Stimulated activated CD8-positive, alpha-beta memory T cell treated with anti-CD3 and anti-CD28 coated beads, Interleukin-7, amount 100 ng/mL, for 24 hours (primary cell): Measurements from ENCODE around the gene DST.

Experiments
- DNase-seq: peaks from one replicate; pipeline ENCODE4 v3.0.0-alpha.2; 2020; ENCODE audit warnings: low read depth

The DST gene

DNA sequence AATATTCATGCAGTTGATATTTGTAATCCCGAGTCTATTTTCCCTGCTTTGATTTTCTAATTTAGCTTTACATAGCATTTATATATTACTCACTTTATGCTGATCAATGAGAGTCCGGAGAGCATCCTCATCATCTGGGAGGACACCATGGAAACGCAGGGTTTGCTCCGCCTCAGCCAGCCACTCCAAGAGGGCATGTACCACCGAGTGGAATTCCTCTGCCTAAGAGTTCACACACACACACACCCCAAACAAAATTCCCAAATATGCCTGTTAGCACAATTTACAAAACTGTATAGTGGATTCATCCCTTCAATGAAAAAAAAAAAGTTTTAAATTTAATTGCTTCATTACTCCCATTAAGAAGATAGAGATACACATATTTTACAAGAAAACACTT lies 160.7 kb downstream of the DST start:
- no peak for DNase-seq

DNA sequence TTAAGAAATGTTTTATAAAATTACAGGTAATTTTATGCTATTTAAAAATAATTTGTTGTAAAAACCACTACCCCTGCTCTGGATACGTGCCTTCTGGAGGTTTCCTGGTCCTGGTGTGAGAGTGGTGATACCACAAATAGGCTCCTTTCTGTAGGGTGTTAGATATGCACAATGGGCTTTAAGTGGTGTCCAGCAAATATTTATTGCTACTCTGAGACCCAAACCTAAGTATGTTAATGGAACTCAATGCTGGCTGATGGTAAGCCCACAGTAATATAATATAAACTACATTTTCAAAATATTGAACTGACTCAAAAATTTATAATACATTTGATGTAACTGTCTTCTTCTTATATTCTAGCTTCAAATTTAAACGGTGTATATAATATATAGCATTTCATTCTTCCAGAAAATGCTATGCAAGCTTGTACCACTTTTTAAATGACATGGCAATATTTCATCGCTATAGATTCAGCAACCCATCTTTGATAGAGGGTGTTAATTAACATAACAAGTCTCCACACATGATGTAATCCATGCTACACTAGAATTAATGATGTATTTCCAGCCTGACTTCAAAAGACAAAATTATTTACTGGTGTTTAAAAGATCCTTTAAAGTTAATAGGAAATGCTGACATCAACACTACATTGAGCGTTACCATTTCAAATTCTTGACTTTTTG lies 161.9 kb downstream of the DST start:
- no peak for DNase-seq

DNA sequence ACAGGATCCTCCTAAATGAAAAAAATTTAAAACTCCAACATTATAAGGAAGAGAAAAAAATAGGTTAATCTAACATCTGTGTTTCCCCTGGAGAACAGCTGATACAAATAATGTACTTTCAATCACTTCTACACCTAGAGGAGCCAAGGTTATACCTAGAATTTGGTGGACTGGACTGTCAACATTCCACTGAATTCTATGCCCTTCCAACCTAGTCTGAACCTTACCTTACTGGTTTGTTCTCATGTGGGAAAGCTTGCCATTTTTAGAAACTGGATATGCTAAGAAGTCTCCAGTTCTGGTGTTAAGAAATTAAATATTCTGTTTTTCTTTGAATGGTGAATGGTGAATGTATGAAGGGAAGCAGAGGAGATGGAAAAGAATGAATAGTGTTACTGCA lies 162.4 kb downstream of the DST start:
- no peak for DNase-seq

DNA sequence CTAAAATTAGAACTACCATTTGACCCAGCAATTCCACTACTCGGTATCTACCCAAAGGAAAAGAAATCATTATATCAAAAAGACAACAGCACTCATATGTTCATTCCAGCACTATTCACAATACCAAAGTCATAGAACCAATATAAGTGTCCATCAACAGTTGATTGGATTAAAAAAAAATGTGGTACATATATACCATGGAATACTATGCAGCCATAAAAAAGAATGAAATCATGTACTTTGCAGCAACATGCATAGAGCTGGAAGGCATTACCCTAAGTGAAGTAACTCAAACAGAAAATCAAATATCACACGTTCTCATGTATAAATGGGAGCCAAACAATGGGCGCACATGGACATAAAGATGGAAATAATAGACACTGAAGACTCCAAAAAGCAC lies 163.3 kb downstream of the DST start:
- DNase-seq, result no peak

- DNase-seq, result no peak
These were observed 164.5 kb downstream of the DST start for GRCh38 chr6:56478202-56478601.

DNA sequence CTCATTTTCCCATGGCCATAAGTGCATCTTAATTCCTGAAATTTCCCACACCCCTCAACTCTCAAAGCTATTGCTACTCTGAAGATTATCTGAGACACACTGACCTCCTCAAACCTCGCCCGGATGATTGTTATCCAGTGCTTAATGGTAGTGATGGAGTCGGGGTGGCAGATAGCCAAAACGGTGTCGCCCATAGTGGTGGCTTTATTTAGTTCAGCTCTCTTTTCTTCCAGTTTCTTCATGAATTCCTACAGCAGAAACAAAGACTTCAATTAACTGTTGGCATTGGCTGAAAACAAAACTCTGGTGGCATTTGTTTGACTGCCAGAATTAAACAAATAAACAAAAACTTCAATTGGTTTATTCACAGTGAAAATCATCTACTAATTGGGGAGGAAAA lies 165.4 kb downstream of the DST start:
- no peak for DNase-seq

DNA sequence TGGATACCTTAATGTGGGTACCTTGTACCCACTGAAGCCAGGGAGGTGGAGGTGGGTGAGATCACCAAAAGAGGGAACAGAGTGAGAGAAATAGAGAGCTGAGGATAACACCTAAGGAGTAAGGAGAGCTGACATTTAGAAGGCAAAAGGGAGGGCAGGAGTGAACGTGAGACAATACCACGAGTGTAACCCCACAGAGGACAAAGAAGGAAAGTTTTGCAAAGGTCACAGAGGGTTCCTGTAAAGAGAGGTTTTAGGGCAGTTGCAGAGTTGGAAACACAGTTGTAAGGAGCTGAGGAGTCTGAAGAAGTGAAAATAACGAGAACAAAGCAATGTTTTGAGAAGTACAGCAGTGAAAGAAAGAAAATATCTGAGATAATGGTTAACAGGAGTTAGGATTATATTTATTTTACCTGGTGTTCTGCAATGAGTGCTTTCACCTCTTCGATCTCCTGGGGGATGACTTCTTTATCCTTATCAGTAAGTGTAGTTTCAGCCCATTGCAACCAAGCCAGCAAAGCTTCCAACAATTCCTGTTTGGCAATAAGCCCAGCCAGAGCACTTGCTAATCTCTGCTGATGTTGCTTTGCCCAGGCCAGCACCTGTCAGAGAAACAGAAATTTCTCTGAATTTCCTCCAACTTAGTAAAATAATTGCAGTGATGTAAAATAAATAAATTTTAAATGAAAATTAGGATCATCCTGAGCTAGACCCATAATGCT lies 166.8 kb downstream of the DST start:
- DNase-seq, result no peak

- no peak for DNase-seq
These were observed 168.2 kb downstream of the DST start for GRCh38 chr6:56474532-56474931.

DNA sequence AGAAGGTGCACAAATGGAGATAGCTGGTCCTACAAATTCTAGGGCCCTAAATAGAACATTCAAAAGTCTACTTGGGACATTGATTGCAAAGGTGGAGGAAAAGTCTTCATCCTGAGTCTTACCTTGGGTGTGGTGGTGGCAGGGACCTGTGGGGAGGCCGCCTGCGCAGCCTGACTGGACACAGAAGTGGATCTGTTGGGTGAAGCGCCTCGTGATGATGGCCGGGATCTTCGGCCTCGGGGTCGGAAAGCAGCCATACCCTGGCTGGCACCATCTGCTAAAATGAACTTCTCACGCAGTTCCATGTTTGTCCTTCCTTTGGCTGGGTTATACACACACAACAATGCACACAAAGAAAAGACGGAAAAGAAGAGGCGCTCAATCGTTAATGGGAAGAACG lies 179.2 kb downstream of the DST start:
- DNase-seq, result no peak

DNA sequence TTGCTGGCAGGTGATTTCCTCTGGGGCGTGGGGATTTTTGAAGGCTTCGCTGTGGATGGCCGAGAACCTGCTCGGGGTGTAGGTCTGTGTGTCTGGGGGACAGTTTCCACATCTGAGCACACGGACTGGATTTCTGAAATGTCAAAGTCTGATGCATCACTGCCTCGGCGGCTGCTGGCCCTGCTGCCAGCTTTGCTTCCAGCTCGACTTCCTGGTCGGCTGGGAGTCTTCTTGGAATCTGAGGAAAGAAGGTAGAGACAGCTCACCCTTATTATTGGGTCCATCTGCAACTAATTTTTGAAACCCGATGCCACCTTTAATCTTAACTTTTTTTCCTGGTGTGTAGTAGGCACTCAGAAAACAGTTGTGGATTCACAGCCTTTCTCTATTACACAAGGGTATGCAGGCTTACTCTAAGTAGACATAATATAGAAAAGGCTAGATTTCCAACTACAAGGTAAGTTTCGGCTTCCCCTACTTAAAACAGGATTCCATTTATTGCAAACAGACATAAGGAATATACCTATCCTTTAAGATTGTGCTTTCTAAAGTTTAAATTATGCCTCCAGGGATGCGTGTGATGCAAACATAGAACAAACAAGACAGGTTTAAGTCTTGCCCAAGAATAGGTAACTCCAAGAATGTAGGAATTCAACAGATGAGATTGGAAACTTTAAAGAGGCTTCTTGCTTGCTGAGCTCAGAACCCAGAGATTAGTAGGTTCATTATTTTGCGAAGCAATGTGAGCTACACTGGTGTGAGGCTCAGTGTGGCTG lies 183.5 kb downstream of the DST start:
- no peak for DNase-seq

GRCh38 chr6:56458324-56458884 lies 184.3 kb downstream of the DST start:
- DNase-seq, result no peak

- DNase-seq, result no peak
These were observed 185.9 kb downstream of the DST start for GRCh38 chr6:56456785-56457184.

DNA sequence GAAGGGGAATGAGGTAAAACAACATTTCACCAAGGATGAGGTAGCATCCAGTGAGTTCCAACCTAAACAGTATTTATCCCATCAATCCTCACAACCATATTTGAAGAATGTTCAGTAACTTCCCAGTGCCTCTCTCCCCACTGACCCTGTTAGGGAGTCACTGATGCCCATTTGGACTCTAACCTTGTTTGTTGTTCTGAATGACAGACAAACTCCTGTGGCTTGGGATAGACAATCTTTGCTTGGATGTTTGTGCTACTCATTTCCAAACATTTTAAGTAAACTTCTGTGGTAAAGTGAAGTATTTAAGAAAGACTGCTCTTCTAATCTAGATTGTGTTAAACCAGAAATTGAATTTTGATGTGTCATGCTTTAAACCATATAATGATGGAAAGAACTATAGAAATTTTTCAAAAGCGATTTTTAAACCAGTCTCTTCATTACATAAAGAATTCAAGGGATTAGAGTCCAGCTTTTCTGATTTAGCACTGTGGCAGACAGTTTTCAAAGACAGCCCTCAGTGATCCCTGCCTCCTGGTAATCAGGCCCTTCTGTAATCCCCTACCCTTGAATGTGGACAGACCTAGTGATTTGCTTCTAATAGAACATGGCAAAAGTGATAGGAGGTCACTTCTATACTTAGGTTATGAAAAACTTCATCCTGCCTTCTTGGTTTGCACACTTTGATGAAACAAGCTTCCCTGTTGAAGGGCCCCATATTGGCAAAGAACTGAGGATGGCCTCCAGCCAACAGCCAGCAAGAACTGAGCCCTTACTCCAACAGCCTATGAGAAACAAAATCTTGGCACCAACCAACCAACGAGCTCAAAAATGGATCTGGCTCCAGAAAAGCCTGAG lies 191.6 kb downstream of the DST start:
- DNase-seq, result no peak

DNA sequence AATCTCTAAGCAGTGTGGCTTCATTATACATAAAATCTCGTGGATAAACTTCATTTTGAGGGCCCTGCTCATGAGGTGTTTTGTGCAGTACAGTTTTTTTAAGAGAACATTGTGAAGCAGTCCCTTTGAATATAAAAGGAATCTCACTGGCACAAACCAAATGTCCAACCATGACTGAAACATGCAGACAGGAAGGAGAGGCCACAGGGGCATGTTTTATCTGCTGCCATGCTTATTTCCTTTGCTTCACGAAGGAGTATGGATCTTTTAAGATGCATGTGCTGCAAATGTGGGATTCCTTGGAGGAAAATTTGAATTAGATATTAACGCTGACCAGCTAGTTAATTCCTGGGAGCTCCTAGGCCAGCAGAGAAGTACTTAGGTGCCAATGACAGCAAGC lies 192.3 kb downstream of the DST start:
- DNase-seq, result no peak

GRCh38 chr6:56448046-56448445 lies 194.6 kb downstream of the DST start:
- no peak for DNase-seq

DNA sequence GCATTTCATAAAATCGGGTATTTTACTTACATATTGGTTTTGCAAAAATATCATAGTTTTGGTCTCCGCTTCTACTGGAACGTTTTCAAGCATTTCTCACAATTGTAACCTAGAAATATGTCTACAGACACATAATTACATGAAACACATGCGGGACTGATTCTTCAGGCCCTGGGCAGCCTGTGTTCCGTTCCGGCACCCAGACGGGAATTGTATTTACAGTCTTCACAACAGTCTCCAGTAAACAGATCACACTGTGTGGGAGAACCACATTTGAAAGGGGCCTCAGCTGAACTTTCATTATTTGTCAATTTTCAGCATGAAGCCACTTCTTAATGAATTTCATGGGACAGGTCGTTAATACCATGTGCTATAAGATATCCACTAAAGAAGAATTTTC lies 196.9 kb downstream of the DST start:
- no peak for DNase-seq

- DNase-seq, result no peak
These were observed 197.8 kb downstream of the DST start for GRCh38 chr6:56444855-56445254.

- DNase-seq, result no peak
These were observed 202.1 kb downstream of the DST start for GRCh38 chr6:56440551-56440981.

- no peak for DNase-seq
These were observed 205.4 kb downstream of the DST start for GRCh38 chr6:56437171-56437900.

DNA sequence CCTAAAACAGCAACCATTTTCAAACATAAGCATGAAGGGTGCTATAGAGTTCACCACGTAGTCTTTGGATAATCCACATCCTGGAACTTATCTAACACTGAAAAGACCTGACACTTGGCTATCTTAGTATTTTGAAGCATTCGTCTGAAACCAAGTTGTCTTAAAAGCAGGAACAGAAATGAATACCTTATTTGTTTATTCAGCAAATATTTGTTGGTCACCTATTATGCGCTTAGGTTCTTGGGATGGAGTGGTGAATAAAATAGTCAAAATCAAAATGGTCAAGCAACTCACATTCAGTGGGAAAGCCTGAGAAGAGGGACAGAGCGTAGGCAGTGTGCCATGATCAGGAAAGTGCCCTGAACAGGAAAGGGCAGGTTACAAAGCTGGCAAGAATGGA lies 206.9 kb downstream of the DST start:
- no peak for DNase-seq

DNA sequence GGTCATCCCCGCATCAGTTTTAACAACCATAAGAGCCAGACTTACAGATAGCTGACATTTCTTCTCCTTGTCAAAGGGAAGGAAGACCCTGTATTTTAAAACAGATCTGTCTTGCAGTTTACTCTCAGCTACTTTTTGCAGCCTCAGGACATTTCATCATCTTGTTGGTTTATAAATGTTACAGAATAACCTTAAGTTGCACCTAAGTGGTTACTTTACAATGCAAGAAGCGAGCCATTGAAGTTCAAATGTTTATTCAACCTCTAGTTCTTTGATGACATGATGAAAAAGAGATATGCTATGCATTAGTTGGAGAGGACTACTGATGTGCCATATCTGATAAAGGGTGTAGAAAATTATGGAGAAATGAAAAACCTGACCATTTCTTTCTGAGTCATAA lies 207.4 kb downstream of the DST start:
- DNase-seq, result no peak
